ENCODE data around the gene CPPED1.

CPPED1 gene

DNA sequence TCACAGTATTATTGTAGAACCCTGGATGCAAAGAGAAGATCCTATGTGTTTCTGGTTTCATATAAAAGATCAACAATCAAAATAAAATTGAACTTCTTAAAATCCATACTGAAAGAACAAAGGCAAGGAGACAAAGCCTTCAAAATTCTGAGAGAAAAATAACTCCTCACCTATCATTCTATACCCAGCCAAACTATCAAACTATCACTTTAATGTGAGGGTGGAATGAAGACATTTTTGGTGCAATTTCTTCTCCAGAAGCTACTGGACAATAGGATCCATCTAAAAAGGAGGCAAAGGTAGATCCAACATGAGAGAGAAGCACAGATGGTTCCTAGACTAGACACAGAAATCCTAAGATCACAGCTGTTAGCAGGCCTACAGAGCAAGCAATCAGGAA is 71.1 kb downstream of the CPPED1 start:
- TF ChIP-seq, protein P1, sequence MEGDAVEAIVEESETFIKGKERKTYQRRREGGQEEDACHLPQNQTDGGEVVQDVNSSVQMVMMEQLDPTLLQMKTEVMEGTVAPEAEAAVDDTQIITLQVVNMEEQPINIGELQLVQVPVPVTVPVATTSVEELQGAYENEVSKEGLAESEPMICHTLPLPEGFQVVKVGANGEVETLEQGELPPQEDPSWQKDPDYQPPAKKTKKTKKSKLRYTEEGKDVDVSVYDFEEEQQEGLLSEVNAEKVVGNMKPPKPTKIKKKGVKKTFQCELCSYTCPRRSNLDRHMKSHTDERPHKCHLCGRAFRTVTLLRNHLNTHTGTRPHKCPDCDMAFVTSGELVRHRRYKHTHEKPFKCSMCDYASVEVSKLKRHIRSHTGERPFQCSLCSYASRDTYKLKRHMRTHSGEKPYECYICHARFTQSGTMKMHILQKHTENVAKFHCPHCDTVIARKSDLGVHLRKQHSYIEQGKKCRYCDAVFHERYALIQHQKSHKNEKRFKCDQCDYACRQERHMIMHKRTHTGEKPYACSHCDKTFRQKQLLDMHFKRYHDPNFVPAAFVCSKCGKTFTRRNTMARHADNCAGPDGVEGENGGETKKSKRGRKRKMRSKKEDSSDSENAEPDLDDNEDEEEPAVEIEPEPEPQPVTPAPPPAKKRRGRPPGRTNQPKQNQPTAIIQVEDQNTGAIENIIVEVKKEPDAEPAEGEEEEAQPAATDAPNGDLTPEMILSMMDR (IDR thresholded peaks at IDR 0.05; ENCODE audit: unreplicated experiment in 3 of 3): no peak
- Mint-ChIP-seq H3K27me3 (ENCODE audit: low read depth) (no peaks in the 10 kb centered on the region), H3K4me3 (no peak overlapping the region), H3K36me3 (ENCODE audit: low read depth) (peaks cover 42% of the 10 kb centered on the region), H3K27ac (no peak overlapping the region), H3K9me3 (peaks cover 31% of the 10 kb centered on the region), H3K4me1 (no peaks in the 10 kb centered on the region)

DNA sequence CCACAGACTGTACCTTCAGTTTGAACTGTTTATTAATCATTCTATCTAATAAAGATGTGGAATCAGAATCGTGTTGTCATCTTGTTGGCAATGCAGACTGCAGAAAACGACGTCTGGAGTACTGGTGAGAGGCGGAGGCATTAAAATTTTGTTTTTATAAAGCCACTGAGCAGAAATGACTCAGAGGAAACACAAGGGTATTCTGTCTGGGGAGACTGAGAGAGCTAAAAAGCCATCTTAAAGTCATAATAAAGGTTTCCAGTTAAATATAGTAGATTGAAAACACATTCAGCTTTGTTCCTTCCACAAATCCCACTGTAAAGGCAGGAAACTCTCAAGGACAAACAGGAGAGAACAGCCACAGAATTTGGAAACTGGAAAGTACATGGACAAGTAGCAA is 74.2 kb downstream of the CPPED1 start:
- Mint-ChIP-seq H3K4me1 (no peaks in the 10 kb centered on the region), H3K4me3 (no peak overlapping the region), H3K36me3 (ENCODE audit: low read depth) (peaks cover 38% of the 10 kb centered on the region)

DNA sequence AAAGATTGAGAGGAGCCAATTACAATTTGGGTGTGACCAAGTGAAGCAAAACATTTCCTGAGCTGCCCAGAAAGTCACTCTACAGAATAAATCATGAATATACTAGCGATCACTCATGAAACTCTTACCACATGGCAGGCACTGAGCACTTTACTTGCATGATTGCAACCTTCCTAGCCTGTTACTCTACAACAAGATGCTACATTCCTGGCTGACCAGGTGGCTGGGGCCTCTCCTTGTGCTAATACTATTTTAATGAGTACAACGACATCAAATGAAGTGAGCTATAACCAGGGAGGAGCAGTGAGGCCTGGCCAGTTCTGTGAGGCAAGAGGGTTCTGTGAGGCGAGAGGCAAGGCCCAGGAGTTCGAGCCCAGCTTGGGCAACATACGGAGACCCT is 75.2 kb downstream of the CPPED1 start:
- Mint-ChIP-seq H3K36me3 (ENCODE audit: low read depth) (peaks cover 34% of the 10 kb centered on the region), H3K27ac (no peak overlapping the region), H3K27me3 (ENCODE audit: low read depth) (no peaks in the 10 kb centered on the region), H3K4me3 (no peak overlapping the region), H3K9me3 (peaks cover 22% of the 10 kb centered on the region), H3K4me1 (no peaks in the 10 kb centered on the region)
- TF ChIP-seq, protein P1 (IDR thresholded peaks at IDR 0.05; ENCODE audit: unreplicated experiment in 3 of 3): no peak

More for the DNA sequence above, 74.2 kb downstream of the CPPED1 start:
- TF ChIP-seq, protein P1 (IDR thresholded peaks at IDR 0.05; ENCODE audit: unreplicated experiment in 3 of 3): no peak
- H3K9me3 Mint-ChIP-seq: peaks cover 24% of the 10 kb centered on the region
- no peaks in the 10 kb centered on the region for H3K27me3 Mint-ChIP-seq (ENCODE audit: low read depth)
- H3K27ac Mint-ChIP-seq: no peak overlapping the region

DNA sequence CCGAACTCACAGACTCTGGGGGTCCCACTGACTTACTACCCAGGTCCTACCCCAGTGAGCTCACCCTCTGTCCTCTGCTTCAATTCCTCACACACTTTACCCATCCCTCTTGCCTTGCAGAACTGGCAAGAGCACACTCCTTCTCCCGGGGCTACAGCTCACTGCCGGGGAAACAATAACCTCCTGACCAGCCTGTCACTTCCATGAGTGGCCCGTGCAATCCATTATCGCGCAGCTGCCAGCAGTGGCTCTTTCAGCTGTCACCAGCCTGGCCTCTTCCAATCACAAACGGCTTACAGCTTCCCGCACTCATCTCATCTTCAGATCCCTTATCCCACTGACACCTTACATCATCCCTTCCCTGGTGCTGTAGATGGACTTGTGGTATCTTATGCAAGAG is 79.5 kb downstream of the CPPED1 start:
- H3K9me3 Mint-ChIP-seq: peaks cover 2% of the 10 kb centered on the region
- TF ChIP-seq, protein P1 (IDR thresholded peaks at IDR 0.05; ENCODE audit: unreplicated experiment in 3 of 3): no peak
- no peak overlapping the region for H3K4me3 Mint-ChIP-seq
- H3K36me3 Mint-ChIP-seq (ENCODE audit: low read depth): peaks cover 16% of the 10 kb centered on the region
- no peak overlapping the region for H3K27ac Mint-ChIP-seq
- H3K4me1 Mint-ChIP-seq: no peaks in the 10 kb centered on the region
- H3K27me3 Mint-ChIP-seq (ENCODE audit: low read depth): no peaks in the 10 kb centered on the region

DNA sequence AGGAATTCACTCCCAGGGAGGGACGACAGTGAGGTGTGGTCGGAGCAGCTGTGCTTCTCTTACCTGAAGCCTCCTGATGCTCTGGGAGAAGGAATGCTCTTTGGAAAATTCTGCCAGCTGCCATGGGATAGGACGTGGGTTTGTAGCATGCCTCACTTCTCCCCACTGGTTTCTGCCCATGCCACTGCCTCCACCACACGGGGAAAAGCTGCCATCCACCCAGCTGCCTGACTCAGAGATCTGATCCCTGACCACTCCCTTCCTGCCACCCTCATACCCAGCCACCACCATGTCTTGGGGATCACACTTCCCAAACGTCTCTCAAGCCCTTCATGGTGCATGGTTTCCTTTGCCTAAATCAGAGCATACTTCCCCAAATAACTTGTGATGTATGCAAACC is 80.0 kb downstream of the CPPED1 start:
- TF ChIP-seq, protein P1 (IDR thresholded peaks at IDR 0.05; ENCODE audit: unreplicated experiment in 3 of 3): no peak
- Mint-ChIP-seq H3K4me1 (no peaks in the 10 kb centered on the region), H3K36me3 (ENCODE audit: low read depth) (peaks cover 15% of the 10 kb centered on the region), H3K4me3 (no peak overlapping the region), H3K9me3 (peaks cover 2% of the 10 kb centered on the region), H3K27ac (no peak overlapping the region), H3K27me3 (ENCODE audit: low read depth) (no peaks in the 10 kb centered on the region)

DNA sequence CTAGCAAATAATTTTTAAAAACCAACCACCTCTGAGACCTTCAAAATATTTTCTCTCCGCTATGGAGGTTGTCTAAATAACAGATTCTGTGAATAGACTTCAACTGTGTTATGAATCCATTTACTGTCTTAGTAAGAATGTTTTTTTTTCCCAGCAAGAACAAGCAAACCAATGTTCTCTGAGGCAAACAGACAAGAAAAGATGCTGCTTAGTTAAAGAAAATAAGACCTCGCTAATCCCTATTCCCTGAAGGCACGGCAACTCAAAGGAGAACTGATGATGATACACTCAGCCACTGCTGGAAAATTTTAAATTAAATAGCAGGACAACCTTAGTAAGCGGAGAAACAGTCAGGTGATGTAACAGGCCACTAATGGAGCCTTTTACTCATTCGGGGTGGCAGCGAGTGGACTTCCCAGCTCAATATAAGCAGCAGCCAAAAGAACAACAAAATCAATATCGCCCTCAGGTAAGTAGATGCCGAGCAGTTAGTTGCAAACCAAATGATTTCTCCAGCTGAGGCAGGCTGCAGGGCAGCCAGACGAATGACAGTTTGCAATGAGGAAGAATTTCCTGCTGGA is 81.8 kb downstream of the CPPED1 start:
- TF ChIP-seq, protein P1 (IDR thresholded peaks at IDR 0.05; ENCODE audit: unreplicated experiment in 3 of 3): no peak
- Mint-ChIP-seq H3K36me3 (ENCODE audit: low read depth) (peaks cover 16% of the 10 kb centered on the region), H3K4me1 (no peaks in the 10 kb centered on the region), H3K4me3 (no peak overlapping the region), H3K27me3 (ENCODE audit: low read depth) (no peaks in the 10 kb centered on the region), H3K9me3 (peaks cover 2% of the 10 kb centered on the region), H3K27ac (no peak overlapping the region)
